Cardiac fibroblast (primary cell): ENCODE data around the gene SP6.

Experiments
- DNase-seq, 2 donors: peaks; one replicate each; pipeline versions ENCODE4 v3.0.0 to v3.0.0-alpha.2; 2010; ENCODE audit warnings: low read depth in 2 of 2
- H3K4me3 ChIP-seq, 2 donors: replicated peaks in 1 of 2; 1 replicate in 1 of 2; 2 replicates in 1 of 2; pipeline ENCODE4 v1.5.1; 2011; ENCODE audit warnings: low read depth in 2 of 2, low read length in 2 of 2, mild to moderate bottlenecking in 2 of 2, moderate library complexity in 1 of 2
- TF ChIP-seq, protein P1 (sequence below): IDR thresholded peaks from one replicate; pipeline ENCODE4 v1.5.1; 2011; ENCODE audit warnings: low read depth, mild to moderate bottlenecking, low read length, inconsistent platforms

The SP6 gene

DNA sequence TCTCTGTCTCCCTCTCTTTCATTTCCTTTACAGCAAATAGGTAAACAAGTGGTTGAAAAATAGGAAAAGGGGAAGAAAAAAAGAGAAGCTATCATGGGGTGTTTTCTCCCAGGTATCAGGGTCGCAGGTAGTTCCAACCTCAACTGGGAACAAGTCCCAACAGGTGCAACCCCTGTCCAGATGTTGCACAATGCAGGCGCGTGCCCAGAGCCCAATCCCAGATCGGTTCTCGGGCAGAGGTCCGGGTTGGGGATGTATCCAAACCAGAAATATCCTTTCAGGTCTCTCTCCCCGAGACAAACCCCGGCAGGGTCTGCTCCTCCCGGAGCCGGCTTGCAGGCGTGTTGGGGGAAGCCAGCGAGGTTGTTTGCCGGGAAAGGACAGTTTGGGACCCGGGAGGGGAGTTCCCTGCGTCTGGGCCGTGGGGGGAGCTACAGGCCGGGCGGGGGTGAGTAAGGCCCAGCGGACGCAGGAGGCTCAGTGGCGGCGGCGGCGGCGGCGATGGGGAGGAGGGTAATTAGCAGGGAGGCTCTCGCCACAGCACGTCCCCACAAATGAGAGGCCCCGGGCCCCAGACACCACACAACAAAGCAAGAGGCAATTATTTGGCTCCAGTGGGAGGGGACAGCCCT is 21.2 kb upstream of the SP6 start:
- DNase-seq, result no peak
- H3K4me3 ChIP-seq, result no peak overlapping the region
- TF ChIP-seq, protein P1, sequence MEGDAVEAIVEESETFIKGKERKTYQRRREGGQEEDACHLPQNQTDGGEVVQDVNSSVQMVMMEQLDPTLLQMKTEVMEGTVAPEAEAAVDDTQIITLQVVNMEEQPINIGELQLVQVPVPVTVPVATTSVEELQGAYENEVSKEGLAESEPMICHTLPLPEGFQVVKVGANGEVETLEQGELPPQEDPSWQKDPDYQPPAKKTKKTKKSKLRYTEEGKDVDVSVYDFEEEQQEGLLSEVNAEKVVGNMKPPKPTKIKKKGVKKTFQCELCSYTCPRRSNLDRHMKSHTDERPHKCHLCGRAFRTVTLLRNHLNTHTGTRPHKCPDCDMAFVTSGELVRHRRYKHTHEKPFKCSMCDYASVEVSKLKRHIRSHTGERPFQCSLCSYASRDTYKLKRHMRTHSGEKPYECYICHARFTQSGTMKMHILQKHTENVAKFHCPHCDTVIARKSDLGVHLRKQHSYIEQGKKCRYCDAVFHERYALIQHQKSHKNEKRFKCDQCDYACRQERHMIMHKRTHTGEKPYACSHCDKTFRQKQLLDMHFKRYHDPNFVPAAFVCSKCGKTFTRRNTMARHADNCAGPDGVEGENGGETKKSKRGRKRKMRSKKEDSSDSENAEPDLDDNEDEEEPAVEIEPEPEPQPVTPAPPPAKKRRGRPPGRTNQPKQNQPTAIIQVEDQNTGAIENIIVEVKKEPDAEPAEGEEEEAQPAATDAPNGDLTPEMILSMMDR, result no peak

DNA sequence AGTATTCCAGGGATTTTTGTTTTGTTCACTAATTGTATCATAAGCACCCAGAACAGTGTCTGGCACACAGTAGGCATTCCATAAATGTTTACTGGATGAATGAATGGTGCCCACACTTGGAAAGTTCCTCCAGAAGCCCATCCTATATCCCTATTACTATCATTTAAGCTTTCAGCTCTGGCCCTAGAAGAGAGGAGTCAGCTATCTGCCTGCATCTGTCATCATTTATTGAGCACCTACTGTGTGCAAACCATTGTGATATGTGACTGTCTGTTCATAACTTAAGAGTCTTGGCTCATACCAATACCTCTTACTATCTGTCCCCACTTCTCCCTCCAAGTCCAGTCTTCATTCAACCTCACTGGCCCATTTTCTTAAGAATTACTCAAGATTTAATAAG is 20.1 kb upstream of the SP6 start:
- TF ChIP-seq, protein P1, result no peak
- H3K4me3 ChIP-seq, result no peak overlapping the region
- no peak for DNase-seq

DNA sequence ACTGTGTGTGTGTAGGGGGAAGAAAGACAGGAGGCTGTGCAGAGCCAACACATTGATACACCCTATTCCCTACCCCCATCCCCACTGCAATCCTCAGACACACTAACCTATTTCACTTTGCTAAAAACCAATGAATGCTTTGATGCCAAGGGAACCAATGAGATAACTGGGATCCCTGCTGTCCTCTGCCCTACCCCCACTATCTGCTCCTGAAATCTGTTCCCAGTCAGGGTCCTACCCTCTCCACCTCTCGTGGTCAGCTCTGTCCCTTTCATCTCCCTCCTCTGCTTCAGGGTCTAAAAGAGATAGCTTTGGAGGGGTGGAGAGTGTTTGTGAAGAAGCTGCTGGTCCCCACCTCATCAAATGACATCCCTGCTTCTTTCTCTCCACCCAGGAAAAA is 19.1 kb upstream of the SP6 start:
- no peak for DNase-seq
- H3K4me3 ChIP-seq, result no peak overlapping the region
- TF ChIP-seq, protein P1, result no peak

DNA sequence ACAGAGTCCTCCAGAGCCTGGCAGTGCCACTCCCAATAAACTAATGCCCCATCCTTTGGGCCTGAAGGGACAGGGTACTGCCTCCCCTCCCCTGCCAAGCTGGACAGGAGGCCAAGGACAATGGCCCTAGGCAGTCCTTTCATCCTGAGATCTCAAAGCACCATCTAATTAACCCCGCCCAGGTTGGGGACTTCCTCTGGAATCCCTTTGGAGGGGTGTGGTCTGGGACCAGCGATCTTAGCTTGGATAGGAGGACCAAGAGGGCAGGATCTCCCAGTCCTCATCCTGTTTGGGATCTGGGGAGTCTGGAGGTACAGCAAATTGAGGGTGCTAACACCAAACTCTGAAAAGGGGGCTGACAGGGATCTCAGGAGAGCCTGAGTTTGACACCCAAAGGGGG is 18.2 kb upstream of the SP6 start:
- TF ChIP-seq, protein P1, result no peak
- H3K4me3 ChIP-seq, result no peak overlapping the region

DNA sequence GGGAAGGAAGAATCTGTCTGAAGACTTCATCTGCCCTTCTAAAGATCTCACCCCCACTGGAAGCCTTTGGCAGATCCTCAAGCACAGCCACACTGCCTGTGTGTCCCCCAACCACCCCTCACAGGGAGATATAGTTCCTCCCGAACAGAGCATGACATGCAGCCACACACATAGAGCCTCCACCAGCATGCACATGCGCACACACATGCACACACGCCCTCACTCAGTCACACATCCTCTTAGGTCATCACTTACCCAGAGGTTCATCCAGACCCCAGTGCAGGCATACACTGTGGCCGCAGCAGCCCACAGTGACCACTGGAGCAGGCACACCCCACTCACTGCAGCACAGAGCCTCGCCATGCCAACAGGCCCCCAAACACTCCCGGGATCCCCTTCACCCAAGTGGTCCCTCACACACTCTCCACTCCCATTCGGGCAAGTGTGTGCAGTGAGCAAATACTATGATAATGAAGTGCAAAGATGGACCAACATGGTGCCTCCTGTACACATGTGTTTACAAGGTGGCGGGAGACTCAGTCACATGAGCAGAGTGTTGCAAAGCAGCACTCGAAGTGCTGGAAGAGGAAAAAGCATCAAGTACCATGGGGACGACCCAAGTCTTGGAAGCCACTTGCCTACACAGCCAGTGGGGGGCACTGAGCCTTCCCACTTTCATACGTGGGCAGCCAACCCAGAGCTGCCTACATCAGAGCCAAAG is 17.0 kb upstream of the SP6 start:
- no peak overlapping the region for H3K4me3 ChIP-seq
- no peak for DNase-seq
- TF ChIP-seq, protein P1, result no peak

More for the DNA sequence above, 18.2 kb upstream of the SP6 start:
- no peak for DNase-seq

DNA sequence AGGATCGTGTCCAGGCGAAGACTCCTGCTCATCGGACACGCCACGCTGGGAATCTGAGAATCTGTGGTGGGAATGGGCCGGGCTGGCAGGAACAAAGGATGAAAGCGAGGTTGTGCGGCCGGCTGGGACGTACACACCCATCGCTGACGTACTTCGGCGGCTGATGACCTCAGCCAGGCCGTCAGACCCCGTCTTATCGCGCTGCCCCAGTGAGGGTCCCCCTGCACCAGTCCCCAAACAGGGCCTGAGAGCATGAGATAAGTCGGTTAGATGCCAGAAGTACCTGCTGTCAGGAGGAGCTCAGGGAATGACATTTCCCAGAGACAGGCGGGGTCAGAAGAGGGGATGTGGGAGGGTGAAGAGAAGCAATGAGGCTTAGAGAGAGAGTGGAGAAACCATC is 16.0 kb upstream of the SP6 start:
- TF ChIP-seq, protein P1, result no peak
- H3K4me3 ChIP-seq, result no peak overlapping the region
- peak; percentile 40 to 75 for DNase-seq
